ENCODE measurements around the gene GREB1. TPM values are rescaled to one million over a fixed set of nuclear protein-coding genes. Genes with fewer than 3 reads are reported as not detected.

Gene GREB1
- total RNA-seq, 1 experiment from 2014 or later: 16.5 TPM

- Histone ChIP-seq H2BK12ac (ENCODE audit: insufficient read length, low read depth, low read length) (no peak overlapping the region), H4K91ac (ENCODE audit: insufficient read length, low read depth, low read length) (no peak overlapping the region), H3K14ac (ENCODE audit: insufficient read depth, low read length) (no peak overlapping the region), H3K79me1 (ENCODE audit: insufficient read depth, low read depth, low read length, poor library complexity, severe bottlenecking) (no peaks in the 10 kb centered on the region), H3K4me2 (ENCODE audit: insufficient read depth, insufficient read length, low read length) (no peak overlapping the region), H4K20me1 (ENCODE audit: control insufficient read depth, insufficient read depth, insufficient read length) (no peaks in the 10 kb centered on the region), H3K4ac (ENCODE audit: low read depth, low read length) (no peak overlapping the region), H3K18ac (ENCODE audit: insufficient read length, low read depth, low read length) (no peak overlapping the region), H3K56ac (ENCODE audit: insufficient read length, low read depth, low read length) (no peak overlapping the region), H3K27me3 (ENCODE audit: insufficient read depth, low read length) (no peaks in the 10 kb centered on the region), H2BK20ac (ENCODE audit: low read depth, low read length, poor library complexity, severe bottlenecking) (no peak overlapping the region), H4K5ac (ENCODE audit: insufficient read length, low read depth, low read length) (no peak overlapping the region), H3T11ph (ENCODE audit: low read length) (no peak overlapping the region), H2AFZ (ENCODE audit: low read length) (no peak overlapping the region), H3K23ac (ENCODE audit: insufficient read length, low read depth, low read length) (no peak overlapping the region), H3K4me1 (ENCODE audit: insufficient read depth, low read length) (no peaks in the 10 kb centered on the region; the same call in 1 of the 2 replicates), H2AK5ac (ENCODE audit: insufficient read length, low read length) (no peak overlapping the region), H3K27ac (ENCODE audit: insufficient read length, low read depth, low read length) (no peak overlapping the region), H3K9ac (ENCODE audit: extremely low read depth, insufficient read length, low read length) (no peak overlapping the region), H3K9me3 (ENCODE audit: control insufficient read depth, low read depth, low read length) (no peaks in the 10 kb centered on the region), H3K23me2 (ENCODE audit: insufficient read length, low read depth, low read length, poor library complexity, severe bottlenecking) (no peaks in the 10 kb centered on the region), H2BK120ac (ENCODE audit: low read depth, low read length, poor library complexity, severe bottlenecking) (no peak overlapping the region), H3K79me2 (ENCODE audit: insufficient read depth, low read length) (peaks cover 2% of the 10 kb centered on the region; the same call in 1 of the 2 replicates), H2BK5ac (ENCODE audit: insufficient read length, low read length) (no peak overlapping the region), H2BK15ac (ENCODE audit: low read depth, low read length) (no peak overlapping the region), H4K8ac (replicated peaks; ENCODE audit: insufficient read length, low read depth, low read length) (no peak overlapping the region)
- DNase-seq: no peak
- Mint-ChIP-seq H3K27ac (no peak overlapping the region), H3K4me3 (no peak overlapping the region), H3K27me3 (ENCODE audit: low read depth) (no peaks in the 10 kb centered on the region; the same call in 1 of the 2 replicates), H3K36me3 (ENCODE audit: insufficient read depth in 1 of 3, low read depth in 3 of 3) (peaks cover 5 to 6% (median 5%) of the 10 kb centered on the region in 3 experiments; a peak in 6 of 7 replicates), H3K4me1 (peaks cover 23 to 26% of the 10 kb centered on the region in 2 experiments), H3K9me3 (peaks cover 4 to 5% of the 10 kb centered on the region in 2 experiments)
- no CpG with 5 or more reads among the region's 6 CpGs for WGBS (ENCODE audit: extremely low coverage, insufficient read length, low lambda C conversion rate)
- no peak for TF ChIP-seq CTCF (conservative IDR thresholded peaks at IDR 0.05)
These were observed 40.6 kb upstream of the GREB1 start for GRCh38 chr2:11493282-11493681.
